NCI-H128 (cell line): Measurements from ENCODE around the gene SLC13A2.

Experiments
- DNase-seq: peaks from one replicate; lab custom pipeline; 2025; ENCODE audit not compliant: unreplicated experiment; lab: John Stamatoyannopoulos, UW

Gene SLC13A2

GRCh38 chr17:28532050-28532960, 58.9 kb downstream of the SLC13A2 start:
- no peak for DNase-seq

- no peak for DNase-seq
These were observed 59.8 kb downstream of the SLC13A2 start for GRCh38 chr17:28533091-28533807.

- no peak for DNase-seq
These were observed 61.4 kb downstream of the SLC13A2 start for GRCh38 chr17:28534740-28535375.

GRCh38 chr17:28536532-28537218, 63.2 kb downstream of the SLC13A2 start:
- no peak for DNase-seq

GRCh38 chr17:28537219-28537610, 63.8 kb downstream of the SLC13A2 start:
- no peak for DNase-seq

- no peak for DNase-seq
These were observed 65.0 kb downstream of the SLC13A2 start for GRCh38 chr17:28538296-28538895.

- no peak for DNase-seq
These were observed 66.8 kb downstream of the SLC13A2 start for GRCh38 chr17:28540231-28540630.

- no peak for DNase-seq
These were observed 68.0 kb downstream of the SLC13A2 start for GRCh38 chr17:28541439-28541838.

- no peak for DNase-seq
These were observed 71.1 kb downstream of the SLC13A2 start for GRCh38 chr17:28544402-28545140.

GRCh38 chr17:28545141-28545503, 71.7 kb downstream of the SLC13A2 start:
- DNase-seq = no peak

- DNase-seq = no peak
These were observed 72.5 kb downstream of the SLC13A2 start for GRCh38 chr17:28545787-28546415.

- no peak for DNase-seq
These were observed 73.7 kb downstream of the SLC13A2 start for GRCh38 chr17:28547096-28547622.
